ENCODE results near the gene FNDC3B.

DNA sequence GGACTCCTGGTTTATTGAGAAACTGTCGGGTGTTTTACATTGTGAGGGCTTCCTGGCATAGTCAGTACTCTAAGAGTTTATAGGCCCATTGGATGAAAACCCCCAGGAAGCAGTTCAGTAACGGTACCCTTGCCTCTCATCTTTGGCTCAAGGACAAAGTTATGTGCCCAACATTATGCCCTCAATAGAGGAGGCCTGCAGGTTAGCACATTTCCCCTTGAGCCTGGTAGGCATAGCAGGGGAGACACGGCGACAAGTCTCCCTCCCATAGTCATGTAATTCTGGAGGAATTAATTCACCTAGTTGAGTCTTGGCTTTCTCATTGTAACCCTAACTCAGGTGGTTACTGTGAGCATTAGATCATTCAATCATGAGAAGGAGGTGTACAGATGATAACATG lies 348.4 kb downstream of the FNDC3B start:
- TF ChIP-seq, protein P1, sequence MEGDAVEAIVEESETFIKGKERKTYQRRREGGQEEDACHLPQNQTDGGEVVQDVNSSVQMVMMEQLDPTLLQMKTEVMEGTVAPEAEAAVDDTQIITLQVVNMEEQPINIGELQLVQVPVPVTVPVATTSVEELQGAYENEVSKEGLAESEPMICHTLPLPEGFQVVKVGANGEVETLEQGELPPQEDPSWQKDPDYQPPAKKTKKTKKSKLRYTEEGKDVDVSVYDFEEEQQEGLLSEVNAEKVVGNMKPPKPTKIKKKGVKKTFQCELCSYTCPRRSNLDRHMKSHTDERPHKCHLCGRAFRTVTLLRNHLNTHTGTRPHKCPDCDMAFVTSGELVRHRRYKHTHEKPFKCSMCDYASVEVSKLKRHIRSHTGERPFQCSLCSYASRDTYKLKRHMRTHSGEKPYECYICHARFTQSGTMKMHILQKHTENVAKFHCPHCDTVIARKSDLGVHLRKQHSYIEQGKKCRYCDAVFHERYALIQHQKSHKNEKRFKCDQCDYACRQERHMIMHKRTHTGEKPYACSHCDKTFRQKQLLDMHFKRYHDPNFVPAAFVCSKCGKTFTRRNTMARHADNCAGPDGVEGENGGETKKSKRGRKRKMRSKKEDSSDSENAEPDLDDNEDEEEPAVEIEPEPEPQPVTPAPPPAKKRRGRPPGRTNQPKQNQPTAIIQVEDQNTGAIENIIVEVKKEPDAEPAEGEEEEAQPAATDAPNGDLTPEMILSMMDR (IDR thresholded peaks at IDR 0.05; ENCODE audit: low read depth, low read length, missing input control), result no peak
- TF ChIP-seq, protein P2, sequence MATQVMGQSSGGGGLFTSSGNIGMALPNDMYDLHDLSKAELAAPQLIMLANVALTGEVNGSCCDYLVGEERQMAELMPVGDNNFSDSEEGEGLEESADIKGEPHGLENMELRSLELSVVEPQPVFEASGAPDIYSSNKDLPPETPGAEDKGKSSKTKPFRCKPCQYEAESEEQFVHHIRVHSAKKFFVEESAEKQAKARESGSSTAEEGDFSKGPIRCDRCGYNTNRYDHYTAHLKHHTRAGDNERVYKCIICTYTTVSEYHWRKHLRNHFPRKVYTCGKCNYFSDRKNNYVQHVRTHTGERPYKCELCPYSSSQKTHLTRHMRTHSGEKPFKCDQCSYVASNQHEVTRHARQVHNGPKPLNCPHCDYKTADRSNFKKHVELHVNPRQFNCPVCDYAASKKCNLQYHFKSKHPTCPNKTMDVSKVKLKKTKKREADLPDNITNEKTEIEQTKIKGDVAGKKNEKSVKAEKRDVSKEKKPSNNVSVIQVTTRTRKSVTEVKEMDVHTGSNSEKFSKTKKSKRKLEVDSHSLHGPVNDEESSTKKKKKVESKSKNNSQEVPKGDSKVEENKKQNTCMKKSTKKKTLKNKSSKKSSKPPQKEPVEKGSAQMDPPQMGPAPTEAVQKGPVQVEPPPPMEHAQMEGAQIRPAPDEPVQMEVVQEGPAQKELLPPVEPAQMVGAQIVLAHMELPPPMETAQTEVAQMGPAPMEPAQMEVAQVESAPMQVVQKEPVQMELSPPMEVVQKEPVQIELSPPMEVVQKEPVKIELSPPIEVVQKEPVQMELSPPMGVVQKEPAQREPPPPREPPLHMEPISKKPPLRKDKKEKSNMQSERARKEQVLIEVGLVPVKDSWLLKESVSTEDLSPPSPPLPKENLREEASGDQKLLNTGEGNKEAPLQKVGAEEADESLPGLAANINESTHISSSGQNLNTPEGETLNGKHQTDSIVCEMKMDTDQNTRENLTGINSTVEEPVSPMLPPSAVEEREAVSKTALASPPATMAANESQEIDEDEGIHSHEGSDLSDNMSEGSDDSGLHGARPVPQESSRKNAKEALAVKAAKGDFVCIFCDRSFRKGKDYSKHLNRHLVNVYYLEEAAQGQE (IDR thresholded peaks at IDR 0.05), result no peak
- no peak for TF ChIP-seq TAF1 (conservative IDR thresholded peaks at IDR 0.05)
- TF ChIP-seq, protein P3, sequence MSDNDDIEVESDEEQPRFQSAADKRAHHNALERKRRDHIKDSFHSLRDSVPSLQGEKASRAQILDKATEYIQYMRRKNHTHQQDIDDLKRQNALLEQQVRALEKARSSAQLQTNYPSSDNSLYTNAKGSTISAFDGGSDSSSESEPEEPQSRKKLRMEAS (IDR thresholded peaks at IDR 0.05), result no peak
- TF ChIP-seq, protein P4, sequence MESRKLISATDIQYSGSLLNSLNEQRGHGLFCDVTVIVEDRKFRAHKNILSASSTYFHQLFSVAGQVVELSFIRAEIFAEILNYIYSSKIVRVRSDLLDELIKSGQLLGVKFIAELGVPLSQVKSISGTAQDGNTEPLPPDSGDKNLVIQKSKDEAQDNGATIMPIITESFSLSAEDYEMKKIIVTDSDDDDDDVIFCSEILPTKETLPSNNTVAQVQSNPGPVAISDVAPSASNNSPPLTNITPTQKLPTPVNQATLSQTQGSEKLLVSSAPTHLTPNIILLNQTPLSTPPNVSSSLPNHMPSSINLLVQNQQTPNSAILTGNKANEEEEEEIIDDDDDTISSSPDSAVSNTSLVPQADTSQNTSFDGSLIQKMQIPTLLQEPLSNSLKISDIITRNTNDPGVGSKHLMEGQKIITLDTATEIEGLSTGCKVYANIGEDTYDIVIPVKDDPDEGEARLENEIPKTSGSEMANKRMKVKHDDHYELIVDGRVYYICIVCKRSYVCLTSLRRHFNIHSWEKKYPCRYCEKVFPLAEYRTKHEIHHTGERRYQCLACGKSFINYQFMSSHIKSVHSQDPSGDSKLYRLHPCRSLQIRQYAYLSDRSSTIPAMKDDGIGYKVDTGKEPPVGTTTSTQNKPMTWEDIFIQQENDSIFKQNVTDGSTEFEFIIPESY (IDR thresholded peaks at IDR 0.05), result no peak
- TF ChIP-seq GABPA (IDR thresholded peaks at IDR 0.05 in 1 of 2, conservative IDR thresholded peaks at IDR 0.05 in 1 of 2), result no peak
- TF ChIP-seq SP1 (IDR thresholded peaks at IDR 0.05), result no peak
- TF ChIP-seq JUND (IDR thresholded peaks at IDR 0.05), result no peak
- no peak for TF ChIP-seq RAD21 (IDR thresholded peaks at IDR 0.05)

Data from liver (tissue), 3 donors.